GM08714 (cell line): Measurements from ENCODE around the gene TFF1.

Source experiments
- H3K4me3 ChIP-seq: fragments of 200-500 bp; sonication (Bioruptor generic); 2 replicates; pipeline ENCODE4 v1.5.1; 2014; ENCODE audit warnings: mild to moderate bottlenecking, low read length, inconsistent platforms
- ZNF274 ChIP-seq: IDR thresholded peaks from 2 replicates; pipeline ENCODE4 v1.6.1; 2012; ENCODE audit warnings: mild to moderate bottlenecking, low read depth, low read length

TFF1 gene

DNA sequence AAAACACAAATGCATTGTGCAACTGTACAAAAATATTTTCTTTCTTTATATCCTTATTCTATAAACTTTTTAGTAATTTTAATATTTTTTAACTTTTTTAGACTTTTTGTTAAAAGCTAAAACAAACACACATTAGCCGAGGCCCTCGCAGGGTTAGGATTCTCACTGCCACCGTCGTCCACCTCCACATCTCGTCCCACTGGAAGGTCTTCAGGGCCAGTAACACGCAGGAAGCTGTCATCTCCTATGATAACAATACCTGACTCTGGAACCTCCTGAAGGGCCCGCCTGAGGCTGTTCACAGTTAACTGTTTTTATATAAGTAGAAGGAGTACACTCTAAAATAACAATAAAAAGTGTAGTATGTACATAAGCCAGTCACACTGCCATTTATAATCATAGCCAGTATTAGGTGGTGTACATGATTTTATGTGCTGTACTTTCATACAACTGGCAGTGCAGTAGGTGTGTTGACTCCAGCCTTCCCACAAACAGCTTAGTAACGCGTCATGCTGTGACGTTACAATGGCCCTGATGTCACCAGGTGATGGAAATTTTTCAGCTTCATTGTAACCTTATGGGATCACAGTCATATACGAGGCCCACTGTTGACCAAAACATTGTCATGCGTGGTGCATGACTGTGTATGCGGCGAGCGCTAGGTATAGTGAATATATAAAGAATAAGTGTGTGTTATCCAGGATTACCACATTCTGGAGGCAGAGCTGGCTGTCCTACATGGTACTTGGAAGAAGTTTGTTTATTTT is 24.4 kb downstream of the TFF1 start:
- no peak for TF ChIP-seq ZNF274
- no peak overlapping the region for H3K4me3 ChIP-seq

DNA sequence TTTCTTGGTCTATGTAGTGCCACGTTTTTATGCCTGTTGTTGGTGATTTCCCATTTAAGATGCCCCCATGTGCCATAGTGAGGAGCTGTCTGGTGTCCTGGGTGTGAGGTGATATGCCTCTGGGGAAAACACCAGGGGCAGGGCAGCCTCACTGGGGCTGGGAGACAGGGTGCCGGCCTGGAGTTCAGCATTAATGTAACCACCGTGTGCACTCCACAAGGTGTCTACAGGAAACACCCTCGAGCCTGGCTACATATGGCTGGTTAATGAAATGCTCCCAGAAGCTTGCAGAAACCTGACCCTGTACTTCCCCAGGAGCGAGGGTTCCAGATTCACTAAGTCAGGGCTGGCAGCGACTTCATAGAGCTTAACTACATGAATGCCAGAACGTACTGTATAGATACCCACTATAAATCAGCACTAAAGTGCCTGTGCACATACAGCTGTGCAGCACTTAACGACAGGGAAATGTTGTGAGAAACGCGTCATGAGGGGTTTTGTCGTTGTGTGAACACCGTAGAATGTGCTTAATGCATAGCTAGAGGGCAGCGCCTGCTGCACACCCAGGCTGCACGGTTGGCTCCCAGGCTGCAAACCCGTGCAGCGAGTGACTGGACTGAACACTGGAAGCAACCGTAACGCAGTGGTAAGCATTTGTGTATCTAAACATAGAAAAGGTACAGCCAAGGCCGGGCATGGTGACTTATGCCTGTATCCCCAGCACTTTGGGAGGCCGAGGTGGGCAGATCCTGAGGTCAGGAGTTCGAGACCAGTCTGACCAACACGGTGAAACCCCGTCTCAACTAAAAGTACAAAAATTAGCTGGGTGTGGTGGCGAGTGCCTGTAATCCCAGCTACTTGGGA is 25.9 kb downstream of the TFF1 start:
- H3K4me3 ChIP-seq = no peak overlapping the region
- TF ChIP-seq ZNF274 = no peak

DNA sequence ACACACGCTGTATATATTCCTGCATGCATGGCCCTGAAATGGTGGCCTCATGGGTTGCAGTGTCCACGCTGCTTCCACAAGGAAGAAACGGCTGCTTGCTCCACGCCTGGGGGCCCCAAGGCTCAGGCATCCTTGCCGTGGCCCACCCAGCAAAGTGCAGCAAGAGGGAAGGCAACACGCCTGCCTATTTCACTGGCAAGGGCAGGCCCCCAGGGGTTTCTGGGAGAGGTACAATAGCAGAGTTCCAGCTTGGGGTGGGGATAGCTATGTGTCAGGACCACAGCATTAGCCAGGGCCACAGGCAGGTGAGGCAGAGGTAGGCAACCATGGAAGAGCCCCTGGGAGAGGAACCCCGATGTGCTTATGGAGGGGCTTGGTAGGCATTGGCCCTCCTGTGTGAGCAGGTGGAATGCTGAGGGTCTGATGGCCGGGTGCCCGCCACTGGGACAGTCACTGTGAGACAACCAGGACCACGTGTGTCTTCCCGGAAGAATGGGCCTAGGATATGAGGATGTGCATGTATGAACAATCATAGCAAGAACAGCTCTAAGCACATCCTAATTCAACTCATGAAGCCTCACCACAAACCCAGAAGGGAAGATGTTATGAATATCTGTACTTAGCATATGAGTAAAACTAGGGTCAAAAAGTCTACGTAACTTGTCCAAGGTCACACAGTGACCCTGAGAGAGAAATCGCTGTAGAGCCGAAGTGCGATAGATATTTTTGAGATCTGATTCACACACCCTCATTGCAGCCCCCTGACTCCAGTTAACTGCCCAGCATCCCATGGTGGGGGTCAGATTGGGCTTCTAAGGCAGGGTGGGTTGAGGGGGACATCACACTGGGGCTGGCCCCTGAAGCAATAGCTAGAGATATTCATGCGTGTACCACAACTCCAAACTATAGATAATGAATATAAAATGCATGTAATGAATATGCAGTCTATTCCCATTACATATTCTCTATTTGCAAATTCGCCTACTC is 27.3 kb downstream of the TFF1 start:
- no peak for TF ChIP-seq ZNF274
- H3K4me3 ChIP-seq = no peak overlapping the region

- TF ChIP-seq ZNF274 = no peak
- no peak overlapping the region for H3K4me3 ChIP-seq
These were observed 28.3 kb downstream of the TFF1 start for GRCh38 chr21:42337830-42338728.

- TF ChIP-seq ZNF274 = no peak
- no peak overlapping the region for H3K4me3 ChIP-seq
These were observed 29.1 kb downstream of the TFF1 start for GRCh38 chr21:42337276-42337675.

GRCh38 chr21:42336054-42336453 is 30.3 kb downstream of the TFF1 start:
- no peak overlapping the region for H3K4me3 ChIP-seq
- no peak for TF ChIP-seq ZNF274

DNA sequence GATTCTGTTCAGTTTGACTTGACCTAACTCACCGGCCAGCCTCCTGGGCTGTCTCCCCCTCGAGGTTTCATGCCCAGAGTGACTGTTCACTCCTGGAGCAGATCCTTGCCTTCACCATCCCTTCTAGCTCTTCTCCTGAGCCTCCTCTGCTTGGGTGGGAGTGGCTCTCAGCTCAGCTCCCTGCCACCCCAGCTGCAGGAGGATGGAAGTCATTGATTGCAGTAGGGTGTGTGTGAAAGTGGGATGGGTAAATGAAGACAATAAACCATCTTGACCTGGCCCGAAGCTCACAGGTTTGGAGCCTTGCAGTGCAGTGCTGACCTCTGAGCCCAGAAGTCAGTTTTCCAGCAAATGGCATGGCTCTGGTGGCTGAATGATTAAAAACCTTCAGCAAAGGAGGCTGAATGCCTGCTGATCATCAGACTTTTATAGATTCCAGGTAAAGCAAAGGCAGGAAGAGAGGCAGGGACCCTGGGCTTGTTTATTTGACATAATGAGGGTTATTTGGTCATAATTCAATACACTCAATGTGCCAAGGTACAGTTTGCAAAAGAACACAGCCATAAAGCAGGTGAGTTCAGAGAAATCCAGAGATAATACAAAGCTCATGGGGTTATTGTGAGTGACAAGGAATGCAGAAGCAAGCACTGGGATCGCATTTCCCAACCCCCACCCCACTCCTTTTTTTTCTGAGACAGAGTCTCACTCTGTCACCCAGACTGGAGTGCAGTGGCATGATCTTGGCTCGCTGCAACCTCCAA is 33.6 kb downstream of the TFF1 start:
- H3K4me3 ChIP-seq = no peak overlapping the region
- TF ChIP-seq ZNF274 = no peak

GRCh38 chr21:42331660-42332059 is 34.7 kb downstream of the TFF1 start:
- no peak overlapping the region for H3K4me3 ChIP-seq
- no peak for TF ChIP-seq ZNF274

GRCh38 chr21:42330380-42331371 is 35.7 kb downstream of the TFF1 start:
- H3K4me3 ChIP-seq = no peak overlapping the region
- TF ChIP-seq ZNF274 = no peak

DNA sequence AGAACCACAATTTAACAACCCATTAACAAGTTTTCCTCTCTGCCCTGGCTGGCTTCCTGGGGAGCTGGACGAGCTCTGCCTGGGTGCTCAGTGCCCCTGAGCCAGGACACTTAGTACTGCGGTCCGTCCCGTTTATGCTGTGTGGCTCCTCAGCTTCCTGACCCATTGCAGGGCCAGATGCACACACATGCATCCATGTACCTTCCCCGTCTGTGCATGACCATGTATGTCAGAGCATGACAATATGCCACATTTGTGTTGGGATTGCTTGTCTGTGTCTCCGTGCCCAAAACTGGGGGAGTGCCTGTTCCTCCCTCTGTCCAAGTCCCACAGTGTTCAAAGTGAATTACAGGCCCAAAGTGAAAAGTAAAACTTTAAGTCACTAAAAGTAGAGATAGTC is 41.4 kb downstream of the TFF1 start:
- no peak for TF ChIP-seq ZNF274
- no peak overlapping the region for H3K4me3 ChIP-seq

DNA sequence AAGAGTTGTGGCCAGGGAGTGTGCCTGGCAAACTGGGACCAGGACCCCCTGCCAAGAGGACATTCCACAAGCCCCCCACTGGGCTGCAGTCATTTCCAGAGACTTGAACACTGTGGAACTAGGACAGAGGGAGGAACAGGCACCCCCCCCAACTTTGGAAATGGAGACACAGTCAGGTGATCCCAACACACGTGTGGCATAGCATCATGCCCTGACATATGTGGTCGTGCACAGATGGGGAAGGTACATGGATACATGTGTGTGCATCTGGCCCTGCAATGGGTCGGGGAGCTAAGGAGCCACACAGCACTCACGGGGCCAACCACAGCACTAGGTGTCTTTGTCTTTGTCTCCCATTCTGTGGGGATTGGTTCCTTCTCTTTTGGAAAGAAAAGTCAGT is 44.5 kb downstream of the TFF1 start:
- no peak for TF ChIP-seq ZNF274
- no peak overlapping the region for H3K4me3 ChIP-seq
